Muscle layer of duodenum (tissue), 2 donors: ENCODE data around the gene DSCAML1.

Experiments used
- H3K27ac ChIP-seq: one replicate; pipeline ENCODE4 v1.7.0; 2013; ENCODE audit warnings: mild to moderate bottlenecking, low read length
- H3K27me3 ChIP-seq: one replicate; pipeline ENCODE4 v1.7.0; 2013; ENCODE audit warnings: low read depth, mild to moderate bottlenecking, control low read depth, low read length
- H3K36me3 ChIP-seq, 2 donors: one replicate each; pipeline ENCODE4 v1.7.0; 2013; ENCODE audit warnings: low read length in 2 of 2, control low read depth in 1 of 2, mild to moderate bottlenecking in 1 of 2; ENCODE audit not compliant: insufficient read depth in 2 of 2, control insufficient read depth in 1 of 2
- H3K4me1 ChIP-seq, 2 donors: one replicate each; pipeline ENCODE4 v1.7.0; 2013; ENCODE audit warnings: low read length in 2 of 2, mild to moderate bottlenecking in 2 of 2, control low read depth in 1 of 2, moderate library complexity in 1 of 2; ENCODE audit not compliant: insufficient read depth in 2 of 2, control insufficient read depth in 1 of 2
- H3K4me3 ChIP-seq, 2 donors: one replicate each; pipeline ENCODE4 v1.7.0; 2013; ENCODE audit warnings: low read length in 2 of 2, low read depth in 1 of 2, mild to moderate bottlenecking in 1 of 2
- H3K9me3 ChIP-seq, 2 donors: one replicate each; pipeline ENCODE4 v1.7.0; 2013; ENCODE audit warnings: low read length in 2 of 2, control low read depth in 1 of 2, mild to moderate bottlenecking in 1 of 2; ENCODE audit not compliant: control insufficient read depth in 1 of 2
- donor health status: healthy.

The DSCAML1 gene

DNA sequence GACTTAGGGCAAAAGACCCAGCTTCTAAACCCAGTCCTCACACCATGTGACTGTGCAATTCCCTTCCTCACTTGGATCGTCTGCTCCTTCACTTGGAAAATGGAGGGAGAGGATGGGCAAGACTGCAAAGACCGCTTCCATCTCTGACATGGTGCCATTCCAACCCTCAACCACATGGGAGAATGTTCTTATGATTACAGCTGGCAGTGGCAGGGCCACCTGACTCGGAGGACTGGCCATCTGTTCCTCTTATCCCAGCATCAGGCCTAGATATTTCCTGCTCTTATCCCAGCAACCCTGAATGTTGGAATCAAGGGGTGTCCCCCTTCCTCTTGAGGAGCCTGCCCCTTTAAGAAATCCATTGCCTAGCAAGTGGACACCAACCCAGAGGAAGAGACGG is 15.4 kb downstream of the DSCAML1 start:
- no peak overlapping the region for H3K27ac ChIP-seq
- H3K4me1 ChIP-seq = no peaks in the 10 kb centered on the region
- H3K27me3 ChIP-seq = no peaks in the 10 kb centered on the region
- H3K9me3 ChIP-seq = no peaks in the 10 kb centered on the region
- H3K36me3 ChIP-seq = peaks cover 4 to 12% of the 10 kb centered on the region in 2 donors
- H3K4me3 ChIP-seq = no peak overlapping the region

DNA sequence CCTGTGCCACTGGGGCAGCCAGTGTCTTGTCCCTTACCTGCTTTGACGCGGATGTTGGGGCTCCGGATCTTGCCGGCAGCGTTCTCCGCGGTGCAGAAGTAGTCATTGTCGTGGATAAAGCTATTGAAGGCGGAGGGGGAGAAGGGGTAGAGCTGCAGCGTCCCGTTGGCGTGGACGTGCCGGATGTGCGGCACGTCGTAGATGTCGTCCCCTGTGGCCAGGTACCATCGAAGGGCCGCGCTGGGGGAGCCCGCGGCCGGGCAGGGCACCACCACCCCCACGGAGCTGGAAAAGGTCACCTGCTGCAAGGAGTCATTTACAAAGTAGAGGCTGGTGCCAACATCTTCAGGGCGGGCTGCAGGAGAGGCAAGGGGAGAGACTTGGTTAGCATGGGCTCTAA is 16.6 kb downstream of the DSCAML1 start:
- no peaks in the 10 kb centered on the region for H3K27me3 ChIP-seq
- H3K27ac ChIP-seq = no peak overlapping the region
- peaks cover 4 to 17% of the 10 kb centered on the region in 2 donors for H3K36me3 ChIP-seq
- no peak overlapping the region for H3K4me3 ChIP-seq
- H3K4me1 ChIP-seq = no peaks in the 10 kb centered on the region
- H3K9me3 ChIP-seq = no peaks in the 10 kb centered on the region

DNA sequence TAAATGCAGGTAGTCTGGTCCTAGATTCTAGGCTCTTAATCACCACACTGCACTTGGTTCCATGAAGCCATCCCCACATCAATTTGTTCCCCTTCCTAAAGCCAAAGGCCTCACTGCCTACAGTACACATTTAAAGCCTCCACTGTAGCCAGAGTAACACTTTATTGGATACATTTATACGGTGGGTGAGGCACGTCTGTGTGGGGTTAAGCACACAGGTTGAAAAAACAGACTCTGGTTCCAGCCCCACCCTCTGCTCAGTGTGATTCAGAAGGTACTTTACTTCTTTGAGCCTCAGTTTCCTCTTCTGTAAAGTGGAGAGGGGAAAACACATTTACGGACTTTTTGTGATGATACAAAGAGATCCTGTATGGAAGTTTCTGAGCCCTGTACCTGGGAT is 22.5 kb downstream of the DSCAML1 start:
- no peak overlapping the region for H3K4me3 ChIP-seq
- H3K9me3 ChIP-seq = no peaks in the 10 kb centered on the region
- no peaks in the 10 kb centered on the region for H3K27me3 ChIP-seq
- H3K27ac ChIP-seq = no peak overlapping the region
- no peaks in the 10 kb centered on the region for H3K4me1 ChIP-seq
- peaks cover 4 to 17% of the 10 kb centered on the region in 2 donors for H3K36me3 ChIP-seq

DNA sequence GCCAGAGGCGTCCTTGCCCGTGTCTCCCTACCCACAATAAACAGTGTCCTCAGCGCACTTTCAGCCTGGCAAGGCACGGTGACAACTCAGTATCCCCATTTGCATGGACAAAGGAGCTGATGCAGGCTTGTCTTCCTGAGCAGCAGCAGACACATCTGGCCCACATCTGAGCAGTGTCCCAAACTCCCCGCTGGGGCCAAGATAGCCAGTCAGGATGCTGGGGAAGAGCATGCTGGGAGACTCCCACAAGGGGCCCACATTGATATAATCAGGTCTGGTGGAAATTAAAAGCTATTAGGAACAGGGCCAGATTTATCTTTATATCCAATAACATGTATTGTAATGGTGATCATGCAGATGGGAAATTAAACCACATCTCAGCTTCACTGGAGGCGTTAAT is 24.7 kb downstream of the DSCAML1 start:
- H3K9me3 ChIP-seq = no peaks in the 10 kb centered on the region
- H3K36me3 ChIP-seq = peaks cover 0 to 7% of the 10 kb centered on the region in 2 donors

DNA sequence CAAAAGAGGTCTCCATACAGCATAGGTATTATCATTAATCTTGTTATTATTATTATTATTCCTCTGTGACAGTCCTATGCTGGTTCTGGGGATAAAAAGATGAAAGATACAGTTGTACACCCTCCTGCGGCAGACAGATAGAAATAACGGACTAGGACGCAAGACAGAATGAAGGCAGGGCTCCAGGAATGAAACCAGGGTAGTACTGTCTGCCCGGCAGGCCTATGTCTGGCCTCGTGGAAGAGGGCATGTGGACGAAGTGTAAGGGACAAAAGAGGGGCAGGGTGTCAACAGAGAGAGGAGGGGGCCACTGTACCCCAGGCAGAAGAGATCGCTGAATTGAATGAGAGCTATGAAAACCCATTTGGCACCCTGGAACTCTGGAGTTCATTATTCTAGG is 25.2 kb downstream of the DSCAML1 start:
- Histone ChIP-seq H3K4me1 (no peaks in the 10 kb centered on the region), H3K27ac (no peak overlapping the region)

More for the DNA sequence above, 24.7 kb downstream of the DSCAML1 start:
- H3K27ac ChIP-seq = no peak overlapping the region
- no peaks in the 10 kb centered on the region for H3K4me1 ChIP-seq
- no peak overlapping the region for H3K4me3 ChIP-seq
- no peaks in the 10 kb centered on the region for H3K27me3 ChIP-seq

DNA sequence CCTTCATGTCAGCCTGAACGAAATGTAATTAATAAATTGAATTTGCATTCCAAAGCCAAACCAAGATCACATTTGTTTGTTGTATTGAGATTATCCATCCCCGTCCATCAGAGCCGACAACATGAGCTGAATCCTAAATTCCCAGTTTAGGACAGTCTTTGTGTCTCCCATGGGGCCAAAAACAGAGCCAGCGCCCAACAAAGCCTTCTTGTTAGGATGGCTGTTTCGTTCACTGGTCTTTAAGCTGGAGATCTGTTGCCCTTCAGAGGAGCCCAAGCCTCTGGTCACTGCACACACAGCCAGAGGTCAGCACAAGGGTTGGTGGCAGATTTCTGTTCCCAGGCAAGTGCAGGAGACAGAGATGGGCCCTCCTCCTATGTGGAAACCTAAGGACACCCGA is 25.8 kb downstream of the DSCAML1 start:
- Histone ChIP-seq H3K36me3 (no peaks in the 10 kb centered on the region), H3K4me1 (no peaks in the 10 kb centered on the region), H3K9me3 (no peaks in the 10 kb centered on the region), H3K27me3 (peaks cover 4% of the 10 kb centered on the region), H3K27ac (no peak overlapping the region), H3K4me3 (no peak overlapping the region)

More for the DNA sequence above, 25.2 kb downstream of the DSCAML1 start:
- no peaks in the 10 kb centered on the region for H3K27me3 ChIP-seq
- no peak overlapping the region for H3K4me3 ChIP-seq
- no peaks in the 10 kb centered on the region for H3K9me3 ChIP-seq
- peaks cover 0 to 6% of the 10 kb centered on the region in 2 donors for H3K36me3 ChIP-seq

DNA sequence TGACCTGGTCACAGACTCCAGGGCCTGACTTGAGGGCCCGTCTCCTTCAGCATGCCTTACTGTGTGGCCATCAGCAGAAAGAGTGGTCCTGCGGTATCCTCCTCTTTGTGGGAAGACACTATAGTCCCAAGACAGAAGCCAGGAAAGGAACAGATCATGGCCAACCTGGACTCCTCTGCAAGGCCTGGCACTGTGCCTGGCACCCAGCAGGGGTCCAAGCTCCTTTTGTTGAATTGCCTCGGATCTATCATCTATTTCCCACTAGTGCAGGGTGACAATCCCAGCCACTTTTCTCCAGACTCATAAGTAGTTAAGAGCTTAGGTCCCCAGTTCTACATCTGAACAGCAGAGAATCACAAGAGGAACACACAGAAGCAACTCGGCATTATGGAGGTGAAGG is 27.0 kb downstream of the DSCAML1 start:
- no peak overlapping the region for H3K27ac ChIP-seq
- no peaks in the 10 kb centered on the region for H3K9me3 ChIP-seq
- H3K27me3 ChIP-seq = peaks cover 4% of the 10 kb centered on the region
- H3K36me3 ChIP-seq = no peaks in the 10 kb centered on the region
- H3K4me1 ChIP-seq = no peaks in the 10 kb centered on the region
- H3K4me3 ChIP-seq = no peak overlapping the region

DNA sequence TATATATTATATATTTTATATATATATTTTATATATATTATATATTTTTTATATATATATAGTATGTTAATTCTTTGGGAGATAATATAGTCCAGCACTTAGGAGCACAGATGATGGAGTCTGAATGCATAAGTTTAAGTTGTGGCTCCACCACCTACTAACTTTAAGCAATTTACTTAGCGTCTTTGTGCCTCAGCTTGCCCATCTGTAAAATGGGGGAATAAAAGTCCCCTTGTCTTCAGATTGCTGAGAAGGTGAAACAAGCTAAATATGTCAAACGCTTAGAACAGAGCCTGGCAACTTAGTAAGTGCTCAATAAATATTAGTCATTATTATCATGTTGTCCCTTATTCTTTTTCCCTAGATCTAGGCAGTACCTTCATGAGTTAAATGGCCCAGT is 27.5 kb downstream of the DSCAML1 start:
- H3K27ac ChIP-seq = no peak overlapping the region
- H3K9me3 ChIP-seq = no peaks in the 10 kb centered on the region
- no peaks in the 10 kb centered on the region for H3K36me3 ChIP-seq
- H3K4me1 ChIP-seq = no peaks in the 10 kb centered on the region
- H3K4me3 ChIP-seq = no peak overlapping the region
- H3K27me3 ChIP-seq = peaks cover 4% of the 10 kb centered on the region

DNA sequence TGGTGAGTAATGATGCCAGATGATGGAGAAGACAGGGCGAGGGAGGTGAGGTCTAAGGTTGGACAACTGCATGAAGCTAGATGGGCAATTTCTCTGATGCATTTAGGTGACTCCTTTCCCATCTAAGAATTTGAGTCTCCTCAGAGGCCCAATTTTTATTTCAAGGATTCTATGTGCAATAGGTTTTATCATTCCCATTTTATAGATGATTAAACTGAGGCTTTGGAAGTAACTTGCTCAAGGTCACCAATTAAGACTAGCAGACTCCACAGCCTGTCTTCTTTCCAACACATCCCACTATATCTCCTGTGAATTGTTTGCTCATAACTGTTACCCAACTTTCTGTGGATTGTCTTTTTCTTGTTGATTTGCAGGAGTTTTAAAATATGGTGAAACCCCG is 28.5 kb downstream of the DSCAML1 start:
- Histone ChIP-seq H3K36me3 (no peaks in the 10 kb centered on the region), H3K27ac (no peak overlapping the region)

DNA sequence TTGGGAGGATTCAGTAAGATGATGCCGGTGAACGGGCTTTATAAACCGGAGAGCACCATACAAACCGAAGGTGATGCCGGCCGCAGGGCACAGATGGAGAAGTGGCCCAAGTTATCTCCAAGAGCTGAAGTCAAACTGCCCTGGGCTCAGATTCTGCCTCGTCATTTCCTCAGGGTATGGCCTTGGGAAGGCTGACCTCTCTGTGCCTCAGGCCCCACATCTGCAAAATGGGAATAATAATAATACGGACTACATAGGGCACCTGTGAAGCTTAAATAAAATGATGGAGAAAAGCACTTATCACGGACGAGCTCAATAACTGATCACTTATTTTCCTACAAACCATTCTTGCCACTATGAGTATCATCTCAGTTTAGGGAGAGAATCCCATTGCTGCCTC is 29.9 kb downstream of the DSCAML1 start:
- Histone ChIP-seq H3K4me1 (no peaks in the 10 kb centered on the region), H3K4me3 (no peak overlapping the region), H3K36me3 (no peaks in the 10 kb centered on the region), H3K27ac (no peak overlapping the region), H3K9me3 (no peaks in the 10 kb centered on the region), H3K27me3 (peaks cover 4% of the 10 kb centered on the region)

More for the DNA sequence above, 28.5 kb downstream of the DSCAML1 start:
- Histone ChIP-seq H3K4me1 (no peaks in the 10 kb centered on the region), H3K27me3 (peaks cover 4% of the 10 kb centered on the region), H3K4me3 (no peak overlapping the region), H3K9me3 (no peaks in the 10 kb centered on the region)

DNA sequence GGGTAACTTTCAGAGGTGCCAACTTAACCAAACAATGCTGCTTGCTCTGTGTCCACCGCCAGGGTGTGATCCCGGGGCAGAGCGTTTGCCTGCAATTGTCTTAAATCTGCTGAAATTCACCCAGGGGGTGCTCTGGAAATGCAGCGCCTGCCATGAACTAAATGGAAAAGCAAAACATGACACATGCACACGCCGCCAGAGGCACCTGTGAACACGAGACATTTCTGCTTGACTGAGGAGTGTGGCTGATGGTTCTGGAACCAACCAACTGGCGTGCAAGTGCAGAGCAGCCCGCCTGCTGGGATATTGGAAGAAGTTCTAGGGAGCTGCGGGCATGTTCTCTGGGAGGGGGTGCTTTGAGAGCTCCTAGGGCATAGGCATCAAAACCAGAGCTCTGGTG is 30.4 kb downstream of the DSCAML1 start:
- Histone ChIP-seq H3K4me1 (no peaks in the 10 kb centered on the region), H3K27me3 (peaks cover 4% of the 10 kb centered on the region), H3K27ac (no peak overlapping the region)

DNA sequence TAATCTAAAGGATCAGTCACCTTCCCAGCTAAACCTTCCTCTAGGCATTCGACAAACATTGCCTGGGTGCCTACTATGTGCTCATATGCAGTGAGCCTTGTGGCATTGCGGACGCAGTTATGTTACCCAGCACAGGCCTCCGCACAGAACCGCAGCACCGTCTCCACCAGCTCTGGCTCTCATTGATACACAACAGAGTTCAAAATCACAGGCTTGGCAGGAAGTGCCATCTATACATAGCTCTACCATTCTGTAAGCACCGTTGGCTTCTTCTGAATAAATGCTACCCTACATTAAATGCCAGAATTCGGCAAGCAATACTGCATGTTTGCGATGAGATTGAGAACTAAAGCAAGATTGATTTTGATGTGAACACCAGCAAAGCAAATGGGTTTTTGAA is 31.0 kb downstream of the DSCAML1 start:
- Histone ChIP-seq H3K4me3 (no peak overlapping the region), H3K9me3 (no peaks in the 10 kb centered on the region), H3K27me3 (peaks cover 4% of the 10 kb centered on the region), H3K27ac (no peak overlapping the region), H3K4me1 (no peaks in the 10 kb centered on the region), H3K36me3 (no peaks in the 10 kb centered on the region)

More for the DNA sequence above, 30.4 kb downstream of the DSCAML1 start:
- Histone ChIP-seq H3K4me3 (no peak overlapping the region), H3K9me3 (no peaks in the 10 kb centered on the region), H3K36me3 (no peaks in the 10 kb centered on the region)
